ENCODE results near the gene MTFR1L.

MTFR1L gene

DNA sequence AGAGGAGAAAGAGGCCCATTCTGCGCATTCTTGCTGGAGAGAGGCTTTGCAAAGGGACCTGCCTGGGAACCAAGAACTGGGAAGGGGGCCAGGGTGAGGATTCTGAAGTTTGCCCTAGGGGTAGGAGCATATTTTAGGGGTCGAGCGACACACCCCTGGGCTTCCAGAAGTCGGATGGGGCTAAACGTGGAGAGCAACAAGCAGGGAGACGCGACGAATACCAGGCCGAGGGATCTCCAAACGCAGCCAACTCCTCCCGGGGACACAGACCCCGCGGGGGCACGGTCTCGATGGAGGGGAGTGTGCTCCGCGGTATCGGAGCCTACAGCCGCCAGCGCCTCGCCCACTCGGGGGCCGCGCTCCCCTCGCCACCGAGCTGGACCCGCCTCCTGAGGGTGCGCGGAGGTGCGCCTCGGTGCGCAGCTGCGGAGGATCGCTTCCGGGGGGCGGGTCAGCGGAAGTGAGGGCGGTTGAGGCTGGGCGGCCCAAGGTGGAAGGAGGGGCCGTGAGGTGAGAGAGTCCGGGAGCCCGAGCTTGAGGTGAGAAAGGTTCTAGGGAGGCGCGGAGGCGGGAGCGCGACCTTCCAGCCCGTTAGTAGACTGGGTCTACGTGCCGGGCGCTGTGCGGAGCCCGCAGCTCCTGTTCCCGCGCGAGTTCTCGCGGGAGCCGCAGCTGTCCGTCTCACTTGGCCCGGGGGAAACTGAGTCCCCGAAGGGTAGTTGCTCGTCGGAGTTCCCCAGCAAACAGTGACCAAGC is at the start of gene MTFR1L:
TSS of gene MTFR1L (plus strand) at position 464 of the 756 bp plus-strand sequence. CDS start 3,151 bp downstream, outside the sequence.
- DNase-seq (ENCODE audit: extremely low read depth in 1 of 2, low read depth in 1 of 2) = peak; percentile 84 to 92

DNA sequence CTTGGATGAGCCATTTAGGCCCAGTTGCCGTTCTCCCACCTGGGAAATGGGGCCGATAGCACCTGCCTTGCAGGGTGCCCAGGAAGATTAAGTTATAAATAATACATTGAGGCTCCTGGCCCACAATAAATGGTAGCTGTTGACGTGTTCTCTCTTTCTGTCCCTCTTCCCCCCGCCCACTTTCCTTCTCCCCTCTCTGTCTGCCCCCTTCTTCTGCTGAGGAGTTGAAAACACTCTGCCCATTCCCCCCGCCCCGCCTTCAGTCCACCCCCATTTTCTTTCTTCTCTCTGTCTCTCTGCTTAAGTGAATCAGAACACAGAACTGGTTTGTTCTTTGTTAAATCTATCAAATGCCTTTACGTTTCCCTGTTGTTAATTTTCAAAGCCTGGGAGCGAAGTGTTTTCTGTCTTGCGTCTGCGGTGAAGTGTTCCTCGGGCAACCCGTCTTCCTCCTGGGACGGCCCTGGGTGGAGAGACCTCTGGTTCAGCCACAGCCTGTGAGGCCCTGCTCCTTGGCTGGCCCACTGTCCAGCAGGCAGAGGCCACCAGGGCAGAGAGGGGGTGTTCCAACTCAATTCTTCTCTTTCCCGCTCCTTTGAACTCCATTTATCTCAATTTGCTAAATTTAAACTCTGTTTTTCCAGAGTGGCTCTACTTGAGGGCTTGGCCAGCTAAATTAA is 49.1 kb upstream of the MTFR1L start:
- no peak for DNase-seq (ENCODE audit: extremely low read depth in 1 of 2, low read depth in 1 of 2)

DNA sequence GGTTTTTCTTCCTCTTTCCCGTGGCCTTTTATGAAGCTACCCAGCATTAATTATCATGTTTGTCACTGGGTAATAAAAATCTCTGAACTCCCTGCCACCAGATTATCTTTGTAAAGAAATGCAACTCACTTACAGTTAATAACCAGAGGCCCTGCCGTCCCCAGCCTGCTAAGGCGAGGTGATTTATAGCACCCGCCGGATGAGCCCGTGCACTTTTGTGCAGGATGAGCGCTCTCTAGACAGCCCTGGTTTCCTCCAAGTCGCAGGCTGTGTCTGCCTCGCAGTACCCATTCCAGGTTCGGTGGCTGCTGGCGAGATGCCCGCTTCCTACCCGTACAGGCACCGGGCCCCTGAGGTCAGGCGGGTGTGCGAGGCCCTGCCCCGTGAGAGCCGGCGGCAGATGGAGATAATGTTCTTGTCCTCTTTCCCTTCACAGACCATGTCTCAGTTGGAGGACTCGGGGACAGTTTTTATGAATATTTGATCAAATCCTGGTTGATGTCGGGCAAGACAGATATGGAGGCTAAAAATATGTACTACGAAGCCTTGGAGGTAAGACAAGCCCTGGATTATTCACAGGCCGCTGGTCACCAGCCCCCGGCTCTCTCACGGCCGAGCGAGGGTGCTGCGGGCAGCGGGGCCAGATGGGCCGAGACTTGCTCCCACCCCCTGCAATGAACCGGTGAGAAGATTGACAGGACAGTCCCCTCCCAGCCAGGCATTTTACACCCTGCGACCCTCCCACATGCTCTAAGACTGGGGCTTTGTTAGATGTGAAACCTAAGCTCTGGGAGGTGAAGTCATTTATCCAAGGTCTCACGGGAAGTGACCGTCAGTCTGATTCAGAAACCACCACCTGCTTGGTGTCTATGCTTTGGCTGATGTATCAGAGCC is 48.3 kb upstream of the MTFR1L start:
- DNase-seq (ENCODE audit: extremely low read depth in 1 of 2, low read depth in 1 of 2) = no peak

DNA sequence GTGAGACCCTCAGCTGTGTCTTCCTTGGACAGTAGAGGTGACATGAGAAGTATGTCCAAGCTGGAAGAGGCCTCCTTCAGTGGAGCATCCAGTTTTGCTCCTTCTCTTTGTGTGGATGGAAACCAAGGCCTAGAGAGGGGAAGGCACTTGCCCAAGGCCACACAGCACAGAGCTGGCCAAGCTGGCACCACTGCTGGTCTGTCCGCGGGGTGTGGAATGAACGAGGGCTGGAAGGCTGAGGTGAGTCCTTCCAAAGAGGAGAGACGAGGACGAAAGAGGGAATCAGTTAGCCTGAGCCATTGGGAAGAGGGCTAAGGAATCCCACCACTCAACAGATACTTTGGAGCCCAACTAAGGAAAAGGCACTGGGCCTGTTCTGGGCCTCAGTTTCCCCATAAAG is 47.6 kb upstream of the MTFR1L start:
- no peak for DNase-seq (ENCODE audit: extremely low read depth in 1 of 2, low read depth in 1 of 2)

DNA sequence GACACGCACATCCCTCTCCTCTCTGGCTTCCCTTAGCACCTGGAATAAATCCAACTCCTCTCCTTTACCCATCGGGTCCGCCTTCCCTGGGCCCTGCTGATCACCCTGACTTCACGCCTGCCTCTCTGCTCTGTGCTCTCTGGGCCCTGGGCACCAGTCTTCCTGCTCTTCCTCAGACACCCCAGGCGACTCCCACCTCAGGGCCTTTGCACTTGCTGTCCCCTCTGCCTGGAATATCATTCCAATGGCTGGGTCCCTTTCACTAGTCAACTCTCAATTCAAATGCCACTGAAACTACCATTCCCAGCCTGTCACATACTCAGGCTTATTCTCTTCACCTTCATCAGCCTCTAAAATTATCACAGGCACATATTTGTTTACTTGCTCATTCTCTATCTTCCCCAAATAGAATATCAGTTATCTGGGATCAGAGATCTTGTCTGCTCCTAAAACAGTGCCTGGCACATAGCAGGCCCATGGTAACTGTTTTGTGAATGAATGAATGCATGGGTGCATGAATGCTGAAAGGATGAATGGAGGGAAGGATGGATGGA is 47.0 kb upstream of the MTFR1L start:
- no peak for DNase-seq (ENCODE audit: extremely low read depth in 1 of 2, low read depth in 1 of 2)

DNA sequence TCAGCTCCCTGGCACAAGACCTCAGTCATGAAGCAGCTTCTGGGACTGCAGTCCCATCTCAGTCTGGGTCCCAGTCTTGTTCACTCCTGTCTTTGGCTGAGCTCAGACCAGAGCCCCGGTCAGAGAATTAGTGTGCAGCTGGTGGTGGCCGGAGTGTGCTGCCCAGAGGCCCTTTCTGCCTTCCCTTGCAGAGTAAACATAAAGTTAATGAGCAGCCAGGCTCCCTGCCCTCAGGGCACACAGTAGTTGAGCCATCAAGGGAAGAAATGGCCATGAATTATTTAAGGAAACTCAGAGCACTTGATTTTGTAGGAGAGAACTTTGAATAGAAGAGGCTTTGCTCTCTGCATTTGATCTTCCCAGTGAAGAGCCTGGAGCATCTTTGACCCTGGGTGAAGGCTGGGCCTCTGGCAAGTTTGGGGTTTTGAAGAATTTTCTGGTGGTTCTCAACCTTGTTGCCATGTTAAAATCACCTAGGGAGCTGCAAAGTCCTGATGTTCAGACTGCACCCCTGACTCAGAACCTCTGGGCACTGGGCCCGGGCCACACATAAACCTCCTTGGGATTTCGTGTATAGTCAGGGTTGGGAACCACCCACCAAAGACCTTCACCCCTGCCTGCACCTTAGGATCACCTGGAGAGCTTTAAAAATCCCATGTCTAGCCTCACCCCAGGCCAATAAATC is 46.2 kb upstream of the MTFR1L start:
- DNase-seq (ENCODE audit: extremely low read depth in 1 of 2, low read depth in 1 of 2) = no peak

DNA sequence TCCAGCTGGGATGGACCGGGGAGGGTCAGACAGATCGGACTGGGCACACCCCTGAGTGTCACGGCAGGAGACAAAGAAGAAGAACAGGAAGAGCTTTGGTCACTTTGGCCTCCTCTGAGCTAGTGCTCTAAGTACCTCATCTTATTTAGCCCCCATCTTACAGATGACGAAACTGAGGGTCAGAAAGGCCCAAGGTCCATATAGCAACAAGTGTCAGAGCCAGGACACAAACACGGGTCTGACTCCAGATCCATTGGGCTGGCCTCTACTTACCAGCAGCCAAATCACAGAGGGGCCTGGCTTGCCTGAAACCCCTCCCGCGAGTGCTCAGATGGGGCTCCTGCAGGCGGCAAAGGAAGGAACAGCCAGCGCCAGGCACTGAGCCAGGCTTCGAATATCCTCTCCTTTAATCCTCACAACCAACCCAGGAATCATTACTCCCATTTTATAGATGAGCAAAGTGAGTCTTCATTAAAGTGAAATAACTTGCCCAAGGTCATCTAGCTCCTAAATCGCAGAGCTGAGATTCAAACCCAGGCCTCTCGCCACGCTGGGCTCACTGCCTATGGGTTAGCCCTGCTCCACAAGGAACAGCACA is 45.4 kb upstream of the MTFR1L start:
- DNase-seq (ENCODE audit: extremely low read depth in 1 of 2, low read depth in 1 of 2) = no peak

DNA sequence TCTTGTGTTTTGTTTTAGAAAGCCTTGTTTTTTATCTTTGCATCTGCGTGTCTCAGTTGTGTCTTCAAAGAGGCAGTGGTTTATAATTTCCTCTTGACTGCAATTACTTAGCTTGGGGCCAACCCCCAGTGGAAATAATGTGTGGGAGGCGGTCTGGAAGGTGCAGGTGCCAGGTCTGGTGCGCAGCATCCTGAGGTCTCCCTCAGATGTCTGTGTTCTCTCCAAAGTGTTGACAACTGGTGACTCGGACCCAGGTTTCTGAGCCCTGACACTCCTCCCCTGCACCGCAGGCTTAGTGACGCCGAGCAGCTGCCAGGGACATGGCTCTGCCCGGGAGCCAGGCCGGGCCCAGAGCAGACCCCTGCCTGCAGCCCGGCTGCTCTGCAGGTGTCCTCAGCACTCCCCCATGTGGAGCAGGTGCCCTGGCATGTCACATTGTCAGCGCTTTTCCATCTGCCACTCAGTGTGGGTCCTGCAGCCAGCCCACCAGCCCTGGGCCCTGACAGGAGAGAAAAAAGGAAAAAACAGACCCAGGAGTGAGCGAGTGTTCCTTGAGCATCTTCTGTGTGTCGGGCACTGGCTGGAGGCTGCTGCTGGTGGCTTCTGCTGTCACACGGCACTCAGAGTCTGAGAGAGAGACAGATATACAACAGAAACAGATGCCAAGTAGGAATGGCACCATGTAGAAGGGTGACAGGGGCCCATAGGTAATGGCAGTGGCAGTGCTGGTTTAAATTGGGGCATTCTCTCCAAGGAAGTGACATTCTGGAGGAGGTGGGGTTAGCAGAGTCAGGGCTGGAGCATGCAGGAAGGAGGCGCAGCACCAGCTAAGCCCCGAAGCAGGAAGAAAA is 44.6 kb upstream of the MTFR1L start:
- peak; percentile 62 to 80 for DNase-seq (ENCODE audit: extremely low read depth in 1 of 2, low read depth in 1 of 2)

DNA sequence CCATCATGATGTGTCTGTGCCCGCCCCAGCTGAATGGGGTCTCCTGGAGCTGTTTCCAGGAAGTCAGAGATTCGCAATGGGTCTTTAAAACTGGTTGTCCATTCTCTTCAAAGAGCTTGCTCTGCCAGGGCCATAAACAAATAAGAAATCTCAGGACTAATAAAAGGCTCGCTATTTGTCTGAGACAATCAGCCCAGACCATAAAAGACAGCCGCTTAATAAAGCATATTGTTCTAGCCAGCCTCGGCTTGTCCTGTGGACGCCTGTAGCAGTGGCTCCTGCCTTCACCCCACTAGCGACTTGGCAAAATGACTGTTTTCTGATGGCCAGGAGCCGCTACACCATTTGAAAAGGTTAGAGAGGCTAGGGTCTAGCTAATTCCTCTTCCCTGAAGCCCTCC is 40.4 kb upstream of the MTFR1L start:
- no peak for DNase-seq (ENCODE audit: extremely low read depth in 1 of 2, low read depth in 1 of 2)

DNA sequence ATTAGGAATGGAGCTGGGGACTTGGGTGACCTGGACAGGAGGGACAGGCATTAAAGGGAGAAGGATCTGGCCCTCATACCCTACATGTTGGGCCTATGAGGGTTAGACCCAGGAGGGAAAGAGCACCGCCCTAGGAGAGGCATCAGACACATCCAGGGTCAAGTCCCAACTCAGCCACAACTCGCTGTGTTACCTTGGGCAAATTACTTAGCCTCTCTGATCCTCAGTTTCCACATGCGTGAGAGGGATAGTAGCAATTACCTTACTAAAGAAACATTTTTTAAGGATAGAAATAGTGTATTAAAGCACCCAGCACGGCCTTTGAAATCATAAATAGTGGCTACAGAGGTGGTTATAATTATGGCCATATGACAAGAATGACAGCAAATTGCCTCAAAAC is 39.9 kb upstream of the MTFR1L start:
- no peak for DNase-seq (ENCODE audit: extremely low read depth in 1 of 2, low read depth in 1 of 2)

DNA sequence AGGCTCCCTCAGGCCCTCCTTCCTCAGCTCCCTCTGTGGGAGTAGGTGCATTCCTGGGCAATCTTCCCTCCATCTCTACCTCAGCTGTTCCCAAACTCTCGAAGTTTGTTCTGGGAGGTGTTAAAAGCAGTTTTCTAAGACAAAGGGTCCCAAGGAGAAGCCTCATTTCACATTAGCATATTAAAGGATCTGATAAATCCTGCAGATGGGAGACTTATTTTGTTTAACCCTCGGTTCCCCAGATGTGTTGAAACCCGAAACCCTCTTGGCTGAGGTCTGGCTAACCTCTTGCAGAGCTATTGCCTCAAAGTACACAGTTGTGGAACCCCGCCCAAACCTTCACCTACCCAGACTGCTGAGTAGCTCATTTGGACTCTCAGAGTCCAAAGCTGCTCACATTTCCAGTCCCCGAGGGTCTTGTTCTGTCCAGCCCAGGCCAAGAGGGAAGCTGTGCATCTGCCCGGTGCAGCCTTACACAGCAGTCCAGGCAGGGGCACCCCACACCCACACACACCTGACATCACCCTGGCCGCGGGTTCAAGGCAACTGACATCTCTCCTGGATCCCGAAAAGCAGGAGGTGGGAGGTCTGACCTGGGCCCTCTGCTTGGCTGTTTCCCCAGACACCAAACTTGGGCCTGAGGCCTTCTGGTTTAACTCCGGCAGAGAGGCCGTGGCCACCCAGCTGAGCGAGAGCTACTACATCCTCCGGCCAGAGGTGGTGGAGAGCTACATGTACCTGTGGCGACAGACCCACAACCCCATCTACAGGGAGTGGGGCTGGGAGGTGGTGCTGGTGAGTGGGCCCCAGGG is 39.2 kb upstream of the MTFR1L start:
- no peak for DNase-seq (ENCODE audit: extremely low read depth in 1 of 2, low read depth in 1 of 2)

DNA sequence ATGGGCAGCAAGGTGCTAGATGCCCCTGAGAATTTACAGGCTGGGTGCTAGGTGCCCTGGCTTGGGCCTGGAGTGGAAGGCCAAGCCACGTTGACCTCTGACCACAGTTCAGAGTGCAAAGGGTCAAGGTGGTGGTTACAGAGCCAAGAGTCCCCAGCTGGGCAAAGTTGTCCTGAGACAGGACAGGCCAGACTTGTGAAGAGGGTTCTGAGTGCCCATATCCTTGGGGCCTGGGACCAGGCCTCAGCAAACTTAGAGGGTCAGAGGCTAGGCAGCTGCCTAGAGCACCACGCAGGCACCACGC is 38.7 kb upstream of the MTFR1L start:
- DNase-seq (ENCODE audit: extremely low read depth in 1 of 2, low read depth in 1 of 2) = no peak

DNA sequence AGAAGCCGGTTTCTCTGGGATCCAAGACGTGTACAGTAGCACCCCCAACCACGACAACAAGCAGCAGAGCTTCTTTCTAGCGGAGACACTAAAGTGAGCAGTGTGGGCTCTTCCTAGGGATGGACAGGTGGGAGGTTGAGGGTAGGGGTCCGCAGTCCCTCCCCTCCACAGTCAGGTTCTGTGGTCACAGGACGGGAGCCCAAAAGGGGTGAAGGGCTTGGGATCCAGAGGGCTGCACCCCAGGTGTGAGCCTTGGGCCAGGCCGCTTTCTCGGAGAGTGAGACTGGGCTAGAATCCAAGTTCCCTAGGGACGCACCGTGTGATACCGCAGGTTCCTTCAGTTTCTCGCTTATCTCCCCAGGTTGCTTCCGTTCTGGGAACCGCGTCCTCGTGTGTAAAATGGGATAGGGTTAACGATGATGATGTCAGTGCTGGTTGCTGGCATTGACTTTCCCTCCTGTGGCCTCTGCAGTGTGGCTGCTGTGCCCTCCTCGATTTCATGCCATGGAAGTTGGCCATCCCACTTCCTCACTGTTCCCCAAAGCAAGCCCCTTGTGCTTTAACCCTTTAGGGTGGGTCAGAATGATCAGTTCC is 37.0 kb upstream of the MTFR1L start:
- no peak for DNase-seq (ENCODE audit: extremely low read depth in 1 of 2, low read depth in 1 of 2)

DNA sequence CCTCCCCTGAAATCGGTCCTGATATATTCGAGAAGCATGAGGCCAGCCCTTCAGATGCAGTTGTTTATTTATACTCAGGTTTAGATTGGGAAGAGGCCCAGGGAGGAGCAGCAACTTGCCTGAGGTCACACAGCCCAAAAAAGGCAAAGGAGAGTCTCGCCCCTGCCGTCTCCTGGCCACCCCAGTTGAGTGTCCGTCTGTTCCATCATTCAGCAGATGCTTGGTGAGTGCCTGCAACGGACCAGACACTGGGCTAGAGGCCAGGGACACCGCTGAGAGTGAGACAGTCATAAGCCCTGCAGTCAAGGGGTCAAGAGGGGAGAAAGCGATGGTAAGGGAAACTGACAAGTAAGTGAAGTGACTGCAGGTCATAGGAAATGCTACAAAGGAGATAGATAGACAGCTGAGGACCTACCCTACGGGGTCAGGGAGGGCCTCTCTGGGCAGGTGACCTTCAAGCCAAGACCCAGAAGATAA is 35.1 kb upstream of the MTFR1L start:
- no peak for DNase-seq (ENCODE audit: extremely low read depth in 1 of 2, low read depth in 1 of 2)

DNA sequence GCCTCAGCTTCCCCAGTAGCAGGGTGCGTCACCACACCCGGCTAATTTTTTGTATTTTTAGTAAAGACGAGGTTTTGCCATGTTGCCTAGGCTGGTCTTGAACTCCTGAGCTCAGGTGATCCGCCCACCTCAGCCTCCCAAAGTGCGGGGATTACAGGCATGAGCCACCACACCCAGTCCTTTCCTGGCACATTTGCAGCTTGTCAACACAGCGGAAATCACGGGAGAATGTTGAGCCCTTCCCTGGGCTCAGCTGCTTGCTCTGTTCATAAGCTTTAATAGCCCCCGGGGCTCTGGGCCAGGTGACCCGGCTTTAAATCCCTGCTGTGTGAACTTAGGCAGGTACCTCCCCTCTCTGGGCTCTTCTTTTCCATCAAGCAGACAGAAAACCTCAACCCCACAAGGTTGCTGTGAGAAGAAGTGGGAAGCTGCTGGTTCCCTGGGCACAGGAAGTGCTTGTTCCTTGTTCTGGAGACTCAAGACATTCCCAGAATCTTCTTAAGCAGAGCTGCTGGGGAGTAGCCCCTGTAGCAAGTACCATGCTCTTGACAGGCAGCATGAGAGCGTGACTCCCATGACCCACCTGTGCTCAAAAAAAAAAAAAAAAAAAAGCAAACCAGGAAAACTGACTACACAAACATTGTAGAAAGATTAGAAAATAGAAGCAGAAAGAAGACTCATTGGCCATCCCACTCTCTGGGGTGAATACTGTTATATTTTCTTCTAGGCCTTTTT is 34.3 kb upstream of the MTFR1L start:
- DNase-seq (ENCODE audit: extremely low read depth in 1 of 2, low read depth in 1 of 2) = no peak

DNA sequence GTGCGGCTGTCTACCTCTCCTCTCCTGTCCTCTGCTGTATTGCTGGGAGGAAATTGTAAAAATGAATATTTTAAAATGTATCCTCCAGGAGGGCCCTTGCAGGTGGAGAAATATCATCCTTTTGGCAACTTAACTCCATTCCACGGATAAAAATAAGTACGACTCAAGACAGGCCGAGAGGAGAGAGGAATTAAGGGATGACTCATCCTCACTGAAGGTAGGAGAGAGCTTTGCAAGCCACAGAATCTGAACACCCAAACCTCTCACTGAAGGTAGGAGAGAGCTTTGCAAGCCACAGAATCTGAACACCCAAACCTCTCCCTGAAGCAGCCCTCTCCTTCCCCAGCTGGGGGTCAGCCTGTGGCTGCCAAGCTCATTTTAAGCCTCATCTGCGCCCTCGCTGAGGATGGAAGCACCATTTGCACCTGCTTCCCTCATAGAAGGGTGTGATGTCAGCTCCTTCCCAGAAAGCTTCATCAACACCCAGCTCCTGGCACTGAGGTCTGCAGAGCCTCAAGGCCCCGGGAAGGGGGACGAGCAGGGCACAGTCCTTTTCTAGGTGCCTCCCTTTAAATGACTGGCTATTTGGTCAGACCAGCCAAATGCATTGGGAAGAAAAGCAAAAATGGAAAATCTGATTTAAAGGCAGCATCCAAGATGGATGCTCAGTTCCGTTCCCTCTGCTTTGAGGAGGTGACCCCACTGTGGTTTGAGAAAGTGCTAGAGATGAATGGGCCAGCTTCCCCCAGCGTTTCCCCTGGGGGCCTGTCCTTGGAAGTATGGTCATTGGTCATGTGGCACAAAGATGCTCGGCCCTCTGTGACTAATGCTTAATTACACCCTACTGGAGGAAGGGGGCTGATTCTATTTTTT is 32.6 kb upstream of the MTFR1L start:
- DNase-seq (ENCODE audit: extremely low read depth in 1 of 2, low read depth in 1 of 2) = no peak

DNA sequence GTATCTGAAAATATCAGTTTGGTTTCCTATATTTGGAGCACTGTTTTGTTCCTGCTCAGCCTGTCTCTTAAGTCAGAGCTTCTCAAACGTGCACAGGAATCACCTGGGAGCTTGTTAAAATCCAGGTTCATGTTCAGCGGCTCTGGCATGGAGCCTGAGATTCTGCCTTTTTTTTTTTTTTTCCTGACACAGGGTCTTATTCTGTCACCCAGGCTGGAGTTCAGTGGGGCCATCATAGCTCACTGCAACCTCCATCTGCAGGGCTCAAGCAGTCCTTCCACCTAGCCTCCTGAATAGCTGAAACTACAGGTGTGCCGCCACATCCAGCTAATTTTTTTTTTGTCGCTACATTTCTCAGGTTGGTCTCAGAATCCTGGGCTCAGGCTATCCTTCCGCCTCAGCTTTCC is 32.0 kb upstream of the MTFR1L start:
- DNase-seq (ENCODE audit: extremely low read depth in 1 of 2, low read depth in 1 of 2) = no peak

Data from stimulated activated CD8-positive, alpha-beta memory T cell treated with anti-CD3 and anti-CD28 coated beads, Interleukin-7, amount 100 ng/mL, for 48 hours (primary cell).